ENCODE data around the gene IRS2. TPM values are rescaled to one million over a fixed set of nuclear protein-coding genes. Genes with fewer than 3 reads are reported as not detected.

Gene IRS2
- total RNA-seq, 1 experiment from 2014 or later, result 5.9 TPM

DNA sequence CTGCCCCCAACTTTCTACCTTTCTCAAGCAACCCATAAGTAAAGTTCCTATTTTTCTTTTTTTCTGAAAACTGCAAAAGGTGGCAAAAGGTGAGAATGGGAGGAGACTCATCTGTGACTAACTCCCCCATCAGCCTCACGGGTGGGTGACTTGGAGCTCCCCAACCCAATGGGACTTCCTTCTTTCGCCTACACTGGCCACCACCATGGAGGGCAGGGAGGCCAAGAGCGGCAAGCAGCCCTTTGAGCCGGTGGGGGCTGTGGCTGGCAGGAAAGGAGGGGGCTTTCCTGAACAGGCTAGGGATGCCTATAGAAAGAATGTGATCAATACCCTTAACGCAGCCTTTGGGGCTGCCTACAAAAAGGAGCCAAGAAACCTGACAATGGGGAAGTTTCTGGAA, 16.5 kb downstream of the IRS2 start:
- in situ Hi-C loops (cut with HindIII; ENCODE audit: low pct_unique_long_range_greater_than_20kb, low sequenced_read_pairs), result no loop called here
- CTCF ChIA-PET, result no interaction called here
- Histone ChIP-seq H3K4me3 (ENCODE audit: low read depth in 2 of 2, low read length in 2 of 2) (no peak overlapping the region), H3K4me1 (ENCODE audit: control insufficient read depth, insufficient read depth, low read length) (no peaks in the 10 kb centered on the region), H3K27me3 (ENCODE audit: control insufficient read depth, insufficient read depth, low read length) (no peaks in the 10 kb centered on the region), H3K9me3 (ENCODE audit: control insufficient read depth, insufficient read depth, low read depth, low read length) (no peaks in the 10 kb centered on the region), H3K36me3 (ENCODE audit: control insufficient read depth, insufficient read depth, low read length) (no peaks in the 10 kb centered on the region), H3K27ac (ENCODE audit: low read length) (no peak overlapping the region)
- ATAC-seq (no peak), DNase-seq (ENCODE audit: low read depth, low spot score) (no peak)
- no peak for TF ChIP-seq SIN3A (IDR thresholded peaks at IDR 0.05; ENCODE audit: borderline replicate concordance, insufficient read depth, low read depth, low read length)
- no peak for TF ChIP-seq POLR2AphosphoS5 (IDR thresholded peaks at IDR 0.05; ENCODE audit: low read depth, low read length)
- no peak for TF ChIP-seq TCF7L2 (IDR thresholded peaks at IDR 0.05; ENCODE audit: low read depth, low read length)
- TF ChIP-seq, protein P1, sequence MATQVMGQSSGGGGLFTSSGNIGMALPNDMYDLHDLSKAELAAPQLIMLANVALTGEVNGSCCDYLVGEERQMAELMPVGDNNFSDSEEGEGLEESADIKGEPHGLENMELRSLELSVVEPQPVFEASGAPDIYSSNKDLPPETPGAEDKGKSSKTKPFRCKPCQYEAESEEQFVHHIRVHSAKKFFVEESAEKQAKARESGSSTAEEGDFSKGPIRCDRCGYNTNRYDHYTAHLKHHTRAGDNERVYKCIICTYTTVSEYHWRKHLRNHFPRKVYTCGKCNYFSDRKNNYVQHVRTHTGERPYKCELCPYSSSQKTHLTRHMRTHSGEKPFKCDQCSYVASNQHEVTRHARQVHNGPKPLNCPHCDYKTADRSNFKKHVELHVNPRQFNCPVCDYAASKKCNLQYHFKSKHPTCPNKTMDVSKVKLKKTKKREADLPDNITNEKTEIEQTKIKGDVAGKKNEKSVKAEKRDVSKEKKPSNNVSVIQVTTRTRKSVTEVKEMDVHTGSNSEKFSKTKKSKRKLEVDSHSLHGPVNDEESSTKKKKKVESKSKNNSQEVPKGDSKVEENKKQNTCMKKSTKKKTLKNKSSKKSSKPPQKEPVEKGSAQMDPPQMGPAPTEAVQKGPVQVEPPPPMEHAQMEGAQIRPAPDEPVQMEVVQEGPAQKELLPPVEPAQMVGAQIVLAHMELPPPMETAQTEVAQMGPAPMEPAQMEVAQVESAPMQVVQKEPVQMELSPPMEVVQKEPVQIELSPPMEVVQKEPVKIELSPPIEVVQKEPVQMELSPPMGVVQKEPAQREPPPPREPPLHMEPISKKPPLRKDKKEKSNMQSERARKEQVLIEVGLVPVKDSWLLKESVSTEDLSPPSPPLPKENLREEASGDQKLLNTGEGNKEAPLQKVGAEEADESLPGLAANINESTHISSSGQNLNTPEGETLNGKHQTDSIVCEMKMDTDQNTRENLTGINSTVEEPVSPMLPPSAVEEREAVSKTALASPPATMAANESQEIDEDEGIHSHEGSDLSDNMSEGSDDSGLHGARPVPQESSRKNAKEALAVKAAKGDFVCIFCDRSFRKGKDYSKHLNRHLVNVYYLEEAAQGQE (IDR thresholded peaks at IDR 0.05; ENCODE audit: insufficient read depth in 1 of 2, low read depth in 2 of 2, low read length in 1 of 2), result no peak
- TF ChIP-seq, protein P2, sequence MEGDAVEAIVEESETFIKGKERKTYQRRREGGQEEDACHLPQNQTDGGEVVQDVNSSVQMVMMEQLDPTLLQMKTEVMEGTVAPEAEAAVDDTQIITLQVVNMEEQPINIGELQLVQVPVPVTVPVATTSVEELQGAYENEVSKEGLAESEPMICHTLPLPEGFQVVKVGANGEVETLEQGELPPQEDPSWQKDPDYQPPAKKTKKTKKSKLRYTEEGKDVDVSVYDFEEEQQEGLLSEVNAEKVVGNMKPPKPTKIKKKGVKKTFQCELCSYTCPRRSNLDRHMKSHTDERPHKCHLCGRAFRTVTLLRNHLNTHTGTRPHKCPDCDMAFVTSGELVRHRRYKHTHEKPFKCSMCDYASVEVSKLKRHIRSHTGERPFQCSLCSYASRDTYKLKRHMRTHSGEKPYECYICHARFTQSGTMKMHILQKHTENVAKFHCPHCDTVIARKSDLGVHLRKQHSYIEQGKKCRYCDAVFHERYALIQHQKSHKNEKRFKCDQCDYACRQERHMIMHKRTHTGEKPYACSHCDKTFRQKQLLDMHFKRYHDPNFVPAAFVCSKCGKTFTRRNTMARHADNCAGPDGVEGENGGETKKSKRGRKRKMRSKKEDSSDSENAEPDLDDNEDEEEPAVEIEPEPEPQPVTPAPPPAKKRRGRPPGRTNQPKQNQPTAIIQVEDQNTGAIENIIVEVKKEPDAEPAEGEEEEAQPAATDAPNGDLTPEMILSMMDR (IDR thresholded peaks at IDR 0.05), result no peak
- intact Hi-C loops (cut with micrococcal nuclease; ENCODE audit: unreplicated experiment), result no loop called here
- no TSS peak for BruUV-seq (replicated peaks)
- POLR2A ChIA-PET, result no interaction called here

DNA sequence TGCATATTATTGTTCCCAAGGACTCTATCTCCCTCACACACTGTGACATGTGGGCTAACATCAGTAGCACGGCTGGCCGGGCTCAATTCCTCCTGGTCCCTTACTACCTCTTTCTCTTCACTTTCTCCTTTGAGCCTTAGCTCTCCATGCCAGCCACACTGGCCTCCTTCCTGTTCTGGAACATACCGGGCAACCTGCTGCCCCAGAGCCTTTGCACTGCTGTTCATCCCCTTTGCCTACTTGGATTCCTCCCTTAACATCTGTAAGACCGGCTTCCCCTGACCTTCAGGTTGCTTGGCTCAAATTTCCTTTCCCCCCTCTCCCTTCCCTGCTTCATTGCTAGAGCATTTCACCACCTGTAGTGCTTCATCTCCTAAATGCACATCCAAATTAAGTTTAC, 17.1 kb downstream of the IRS2 start:
- TF ChIP-seq, protein P2 (IDR thresholded peaks at IDR 0.05), result no peak
- in situ Hi-C loops (cut with HindIII; ENCODE audit: low pct_unique_long_range_greater_than_20kb, low sequenced_read_pairs) (no loop called here), intact Hi-C loops (cut with micrococcal nuclease; ENCODE audit: unreplicated experiment) (no loop called here)
- ATAC-seq, result no peak
- POLR2A ChIA-PET, result no interaction called here
- no peak overlapping the region for H3K27ac ChIP-seq (ENCODE audit: low read length)
- H3K36me3 ChIP-seq (ENCODE audit: control insufficient read depth, insufficient read depth, low read length), result no peaks in the 10 kb centered on the region
- BruUV-seq (replicated peaks), result no TSS peak
- no peak for DNase-seq (ENCODE audit: low read depth, low spot score)
- no peak overlapping the region for H3K4me3 ChIP-seq (ENCODE audit: low read depth in 2 of 2, low read length in 2 of 2)
- no peaks in the 10 kb centered on the region for H3K9me3 ChIP-seq (ENCODE audit: control insufficient read depth, insufficient read depth, low read depth, low read length)
- H3K27me3 ChIP-seq (ENCODE audit: control insufficient read depth, insufficient read depth, low read length), result no peaks in the 10 kb centered on the region
- H3K4me1 ChIP-seq (ENCODE audit: control insufficient read depth, insufficient read depth, low read length), result no peaks in the 10 kb centered on the region
- CTCF ChIA-PET, result no interaction called here

DNA sequence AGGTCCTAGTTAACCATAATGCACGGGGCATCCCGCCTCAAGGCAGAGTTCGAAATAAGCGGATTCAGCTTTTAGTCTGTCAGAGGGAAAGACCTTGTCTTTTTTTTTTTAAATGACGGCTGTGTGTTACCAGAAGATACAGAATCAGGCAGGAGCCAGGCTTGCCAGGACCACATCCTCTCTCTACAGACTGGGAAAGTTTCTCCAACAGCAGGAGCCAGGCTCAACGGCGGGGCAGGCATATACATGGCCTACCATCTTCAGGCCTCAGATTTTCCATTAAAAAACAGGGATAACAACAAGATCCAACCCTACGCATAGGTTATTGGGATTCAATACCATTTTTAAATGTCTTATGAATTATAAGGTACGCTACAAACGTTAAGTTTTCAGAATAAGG, 17.8 kb downstream of the IRS2 start:
- H3K27ac ChIP-seq (ENCODE audit: low read length), result no peak overlapping the region
- H3K4me1 ChIP-seq (ENCODE audit: control insufficient read depth, insufficient read depth, low read length), result no peaks in the 10 kb centered on the region
- no TSS peak for BruUV-seq (replicated peaks)
- no peaks in the 10 kb centered on the region for H3K36me3 ChIP-seq (ENCODE audit: control insufficient read depth, insufficient read depth, low read length)
- TF ChIP-seq TCF7L2 (IDR thresholded peaks at IDR 0.05; ENCODE audit: low read depth, low read length) (no peak), POLR2AphosphoS5 (IDR thresholded peaks at IDR 0.05; ENCODE audit: low read depth, low read length) (no peak), SIN3A (IDR thresholded peaks at IDR 0.05; ENCODE audit: borderline replicate concordance, insufficient read depth, low read depth, low read length) (no peak)
- TF ChIP-seq, protein P1 (IDR thresholded peaks at IDR 0.05; ENCODE audit: insufficient read depth in 1 of 2, low read depth in 2 of 2, low read length in 1 of 2), result no peak
- TF ChIP-seq, protein P2 (IDR thresholded peaks at IDR 0.05), result no peak
- no peak overlapping the region for H3K4me3 ChIP-seq (ENCODE audit: low read depth in 2 of 2, low read length in 2 of 2)
- H3K27me3 ChIP-seq (ENCODE audit: control insufficient read depth, insufficient read depth, low read length), result no peaks in the 10 kb centered on the region
- ChIA-PET POLR2A (no interaction called here), CTCF (no interaction called here)
- in situ Hi-C loops (cut with HindIII; ENCODE audit: low pct_unique_long_range_greater_than_20kb, low sequenced_read_pairs) (no loop called here), intact Hi-C loops (cut with micrococcal nuclease; ENCODE audit: unreplicated experiment) (no loop called here)
- DNase-seq (ENCODE audit: low read depth, low spot score) (no peak), ATAC-seq (no peak)
- no peaks in the 10 kb centered on the region for H3K9me3 ChIP-seq (ENCODE audit: control insufficient read depth, insufficient read depth, low read depth, low read length)
